Right kidney (tissue), 1 donor: Measurements from ENCODE around the gene BRSK2.

ENCODE experiments used
- DNase-seq: peaks from one replicate; pipeline ENCODE4 v3.0.0-alpha.2; 2016

The BRSK2 gene

DNA sequence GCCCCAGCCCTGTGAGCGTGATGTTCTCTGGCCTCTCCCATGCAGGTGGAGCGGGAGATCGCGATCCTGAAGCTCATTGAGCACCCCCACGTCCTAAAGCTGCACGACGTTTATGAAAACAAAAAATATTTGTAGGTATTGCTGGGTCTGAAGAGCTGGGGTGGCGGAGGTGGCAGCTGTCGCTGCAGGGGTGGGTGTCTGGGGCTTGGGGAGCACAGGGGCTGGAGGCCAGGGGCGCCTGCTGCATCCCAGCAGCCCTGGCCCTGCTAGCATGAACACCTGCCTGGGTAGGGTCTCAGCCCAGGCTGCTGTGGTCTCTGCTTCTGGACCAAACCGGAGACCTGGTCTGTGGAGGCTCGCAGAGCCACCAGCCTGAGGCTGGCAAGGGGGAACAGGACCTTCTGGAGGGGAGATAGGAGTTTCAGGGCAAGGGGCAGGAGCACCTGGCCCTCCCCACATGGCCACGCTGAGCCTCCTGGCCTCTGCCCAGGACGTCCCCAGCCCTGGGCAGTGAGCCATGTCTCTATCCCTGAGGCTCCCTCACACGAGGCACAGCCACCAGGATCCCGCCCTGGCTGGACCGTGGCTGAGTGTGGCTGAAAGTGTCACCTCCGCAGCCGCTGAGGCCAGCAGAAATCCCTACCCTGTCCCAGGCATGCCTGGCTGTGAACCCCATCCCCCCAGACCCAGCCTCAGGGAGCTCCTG, 48.7 kb downstream of the BRSK2 start:
- no peak for DNase-seq

DNA sequence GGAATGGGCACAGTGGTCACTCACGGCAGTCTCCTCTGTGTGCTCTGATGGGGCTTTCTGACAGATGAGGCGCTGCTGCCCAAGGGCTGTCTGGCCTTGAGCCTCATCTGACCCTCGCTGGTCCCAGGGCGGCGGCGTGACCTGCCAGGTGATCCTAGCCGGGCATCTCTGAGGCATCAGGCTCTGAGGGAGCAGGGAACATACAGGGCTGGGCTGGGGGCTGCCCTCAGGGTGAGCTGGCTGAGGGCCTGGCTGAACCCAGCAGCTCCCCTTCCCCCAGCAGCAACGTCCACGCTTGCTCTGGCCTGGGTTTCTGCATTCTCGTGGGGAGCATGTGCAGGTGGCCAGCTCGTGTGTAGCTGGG, 49.2 kb downstream of the BRSK2 start:
- no peak for DNase-seq

DNA sequence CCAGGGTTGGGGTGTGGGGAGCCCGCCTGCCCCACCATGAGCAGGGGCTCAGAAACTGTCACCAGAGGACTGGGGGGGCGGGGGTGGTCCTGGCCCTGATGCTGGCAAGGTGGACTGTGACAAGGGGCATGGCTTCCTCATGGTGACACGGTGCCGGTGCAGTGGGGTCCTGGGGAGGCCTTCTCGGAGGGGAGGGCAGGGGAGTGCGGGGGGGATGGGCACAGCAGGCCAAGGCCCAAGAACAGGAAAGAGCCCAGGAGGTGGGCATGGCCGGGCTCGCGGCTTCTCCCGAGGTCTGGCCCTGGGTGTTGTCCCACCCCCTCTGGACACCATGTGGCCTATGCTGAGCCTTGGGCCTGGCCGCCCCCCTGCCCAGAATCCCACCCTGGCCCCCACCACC, 49.6 kb downstream of the BRSK2 start:
- DNase-seq = no peak

DNA sequence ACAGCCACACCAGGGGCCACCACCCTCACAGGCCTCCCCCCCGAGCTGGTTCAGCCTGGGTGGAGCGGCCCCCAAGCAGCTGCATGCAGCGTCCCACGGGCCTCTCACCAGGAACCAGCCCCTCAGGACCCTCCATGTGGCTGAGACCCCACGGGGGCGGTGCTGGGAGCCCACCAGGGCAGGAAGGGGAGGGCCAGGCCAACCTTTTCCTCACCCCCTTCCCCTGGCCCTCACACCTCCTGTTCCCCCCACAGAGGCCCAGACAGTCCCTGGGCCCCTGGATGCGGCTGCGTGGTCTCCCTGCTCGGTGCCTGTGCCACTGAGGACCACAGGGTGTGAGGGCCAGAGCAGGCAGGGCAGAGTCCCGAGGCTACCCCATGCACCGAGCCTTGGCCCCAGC, 50.3 kb downstream of the BRSK2 start:
- DNase-seq = no peak

DNA sequence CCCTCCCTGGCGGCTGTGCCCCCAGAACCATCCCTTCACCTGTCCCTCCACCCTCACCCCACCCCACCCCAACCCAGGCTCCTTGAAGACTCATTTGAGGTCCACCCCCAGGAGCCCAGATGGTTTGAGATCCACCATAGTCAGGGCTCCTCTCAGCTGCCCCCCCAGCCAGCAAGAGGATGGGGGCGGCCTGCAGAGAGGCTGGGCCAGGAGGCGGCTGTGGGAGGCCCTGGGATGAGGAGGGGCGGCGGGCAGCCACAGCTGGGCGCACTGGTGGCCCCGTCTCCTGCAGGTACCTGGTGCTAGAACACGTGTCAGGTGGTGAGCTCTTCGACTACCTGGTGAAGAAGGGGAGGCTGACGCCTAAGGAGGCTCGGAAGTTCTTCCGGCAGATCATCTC, 50.8 kb downstream of the BRSK2 start:
- DNase-seq = no peak

DNA sequence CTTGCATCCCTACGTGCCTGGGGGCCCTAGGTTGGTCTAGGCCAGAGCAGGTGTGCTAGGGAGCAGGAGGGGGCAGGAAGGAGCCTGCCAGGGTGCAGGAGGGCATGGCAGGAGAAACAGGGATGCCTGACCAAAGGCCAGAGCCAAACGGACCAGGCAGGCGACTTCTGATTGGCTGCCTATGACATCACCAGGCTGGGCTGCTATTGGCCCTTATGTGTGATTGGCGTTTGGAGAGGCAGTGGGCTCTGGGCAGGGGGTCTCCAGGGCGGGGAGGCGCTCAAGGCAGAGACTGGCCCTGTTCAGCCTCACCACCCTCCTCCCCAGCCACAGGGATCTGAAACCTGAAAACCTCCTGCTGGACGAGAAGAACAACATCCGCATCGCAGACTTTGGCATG, 52.4 kb downstream of the BRSK2 start:
- DNase-seq = no peak

DNA sequence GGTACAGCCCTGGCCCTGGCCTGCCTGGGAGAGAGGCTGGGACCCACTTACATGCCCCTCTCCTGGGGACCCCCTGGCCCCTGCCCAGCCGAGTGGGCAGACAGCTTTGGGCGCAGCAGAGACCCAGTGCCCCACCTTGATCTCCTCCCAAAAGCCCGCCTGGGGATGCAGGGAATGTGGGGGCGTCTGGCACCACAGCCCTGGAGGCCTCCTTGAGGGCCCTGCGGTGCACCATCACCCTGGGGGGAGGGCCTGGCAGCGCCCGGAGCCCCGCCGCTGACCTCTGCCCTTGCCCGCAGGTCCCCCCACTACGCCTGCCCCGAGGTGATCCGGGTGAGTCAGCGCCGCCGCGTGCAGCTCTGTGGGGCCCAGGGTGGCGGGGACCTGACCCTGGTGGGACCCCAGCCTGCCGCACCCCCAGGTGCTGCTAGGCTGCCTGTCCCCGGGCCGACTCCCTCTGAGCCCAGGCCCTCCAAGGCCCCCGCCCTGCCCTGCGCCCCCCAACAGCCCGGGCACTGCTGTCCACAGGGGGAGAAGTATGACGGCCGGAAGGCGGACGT, 53.2 kb downstream of the BRSK2 start:
- DNase-seq = no peak

DNA sequence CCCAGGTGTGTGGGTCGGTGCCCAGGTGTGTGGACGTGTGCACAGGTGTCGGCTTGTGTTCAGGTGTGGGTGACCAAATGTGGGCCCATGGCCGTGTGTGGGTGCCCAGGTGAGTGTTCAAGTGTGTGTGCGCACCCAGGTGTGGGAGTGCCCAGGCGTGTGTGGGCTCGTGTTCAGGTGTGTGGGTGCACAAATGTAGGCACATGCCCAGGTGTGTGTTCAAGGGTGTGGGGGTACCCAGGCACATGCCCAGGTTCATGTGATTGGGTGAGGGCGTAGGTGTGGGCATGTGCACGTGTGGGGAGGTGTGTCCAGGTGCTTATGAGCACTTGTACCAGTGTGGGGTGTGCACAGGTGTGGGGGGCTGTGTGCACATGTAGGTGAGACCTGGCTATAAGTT, 54.0 kb downstream of the BRSK2 start:
- DNase-seq = no peak

DNA sequence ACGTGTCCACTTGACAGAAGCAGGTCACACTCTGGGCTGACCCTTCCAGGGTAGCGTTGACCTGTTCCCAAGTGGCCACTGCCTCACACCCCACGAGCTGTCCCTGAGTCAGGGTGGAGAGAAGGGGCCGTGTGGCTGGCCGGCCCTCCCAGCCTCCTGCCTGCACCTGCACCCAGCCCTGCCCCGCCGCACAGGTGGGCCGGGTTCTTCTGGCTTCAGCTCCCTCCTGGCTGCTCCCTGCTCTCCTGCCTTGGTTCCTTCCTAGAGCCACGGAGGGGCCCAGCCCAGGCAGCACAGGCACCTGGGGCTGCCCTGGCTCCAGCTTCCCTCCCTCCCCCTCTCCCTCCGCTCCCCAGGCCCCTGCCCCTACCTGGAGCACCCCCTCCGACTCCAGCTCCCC, 54.6 kb downstream of the BRSK2 start:
- DNase-seq = no peak

DNA sequence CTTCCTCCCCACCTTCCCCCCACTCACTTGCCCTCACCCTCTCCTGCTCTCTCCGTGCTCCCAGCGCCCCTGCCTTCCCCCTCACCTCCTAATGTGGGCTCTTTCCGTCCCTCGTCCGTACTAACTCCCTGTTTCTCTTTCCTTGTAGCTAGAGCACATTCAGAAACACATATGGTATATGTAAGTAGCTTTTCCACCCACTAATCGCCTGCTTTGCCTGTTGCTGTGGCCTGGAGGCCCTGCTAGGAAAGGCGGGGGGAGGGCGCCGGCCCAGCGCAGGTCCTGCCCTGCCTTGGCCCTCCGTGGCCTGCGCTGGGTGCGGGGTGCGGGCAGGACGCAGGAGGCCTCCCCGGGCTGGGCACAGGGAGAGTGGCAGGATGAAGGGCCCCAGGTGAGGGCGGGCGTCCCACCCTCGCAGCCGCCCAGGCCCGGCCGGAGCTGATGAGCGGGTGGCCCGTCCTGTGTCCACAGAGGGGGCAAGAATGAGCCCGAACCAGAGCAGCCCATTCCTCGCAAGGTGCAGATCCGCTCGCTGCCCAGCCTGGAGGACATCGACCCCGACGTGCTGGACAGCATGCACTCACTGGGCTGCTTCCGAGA, 55.2 kb downstream of the BRSK2 start:
- DNase-seq = no peak

DNA sequence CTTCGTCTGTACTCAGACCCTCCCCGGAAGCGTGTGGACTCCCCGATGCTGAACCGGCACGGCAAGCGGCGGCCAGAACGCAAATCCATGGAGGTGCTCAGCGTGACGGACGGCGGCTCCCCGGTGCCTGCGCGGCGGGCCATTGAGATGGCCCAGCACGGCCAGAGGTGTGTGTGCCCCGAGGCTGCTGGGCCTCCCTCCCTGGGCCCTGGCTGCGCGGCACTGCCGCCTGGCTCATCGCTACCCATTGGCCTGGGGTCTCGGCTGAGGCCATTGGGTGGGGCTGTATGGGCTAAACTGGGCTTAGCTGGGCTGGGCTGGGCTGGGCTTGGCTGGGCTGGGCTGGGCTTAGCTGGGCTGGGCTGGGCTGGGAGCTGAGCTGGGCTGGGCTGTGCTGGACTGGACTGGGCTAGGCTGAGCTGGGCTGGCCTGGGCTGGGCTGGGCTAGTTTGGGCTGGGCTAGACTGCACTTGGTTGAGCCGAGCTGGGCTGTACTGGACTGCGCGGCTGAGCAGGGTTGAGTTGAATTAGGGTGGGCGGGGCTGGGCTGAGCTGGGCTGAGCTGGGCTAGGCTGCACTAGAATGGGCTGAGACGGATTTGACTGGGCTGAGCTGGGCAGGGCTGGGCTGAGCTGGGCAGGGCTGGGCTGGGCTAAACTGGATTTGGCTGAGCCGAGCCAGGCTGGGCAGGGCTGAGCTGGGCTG, 56.2 kb downstream of the BRSK2 start:
- DNase-seq = no peak

DNA sequence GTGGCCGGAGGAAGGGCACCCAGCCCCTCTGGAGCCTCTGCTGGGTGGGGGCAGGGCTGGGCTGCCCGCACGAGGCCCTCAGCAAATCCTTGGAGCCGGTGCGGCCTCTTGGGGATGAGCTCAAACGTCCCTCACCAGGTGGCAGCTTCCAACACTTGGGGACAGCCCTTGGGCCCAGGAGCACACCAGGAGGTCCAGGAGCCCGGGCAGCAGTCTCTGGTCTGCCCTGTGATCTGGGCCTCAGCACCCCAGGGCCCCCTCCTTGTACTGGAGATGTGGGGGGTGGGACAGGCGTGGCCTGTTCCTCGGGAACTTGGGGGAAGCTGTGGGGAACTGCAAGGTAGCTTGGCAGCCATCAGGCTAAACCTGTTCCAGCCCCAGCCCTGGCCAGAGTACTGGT, 56.9 kb downstream of the BRSK2 start:
- DNase-seq = no peak

DNA sequence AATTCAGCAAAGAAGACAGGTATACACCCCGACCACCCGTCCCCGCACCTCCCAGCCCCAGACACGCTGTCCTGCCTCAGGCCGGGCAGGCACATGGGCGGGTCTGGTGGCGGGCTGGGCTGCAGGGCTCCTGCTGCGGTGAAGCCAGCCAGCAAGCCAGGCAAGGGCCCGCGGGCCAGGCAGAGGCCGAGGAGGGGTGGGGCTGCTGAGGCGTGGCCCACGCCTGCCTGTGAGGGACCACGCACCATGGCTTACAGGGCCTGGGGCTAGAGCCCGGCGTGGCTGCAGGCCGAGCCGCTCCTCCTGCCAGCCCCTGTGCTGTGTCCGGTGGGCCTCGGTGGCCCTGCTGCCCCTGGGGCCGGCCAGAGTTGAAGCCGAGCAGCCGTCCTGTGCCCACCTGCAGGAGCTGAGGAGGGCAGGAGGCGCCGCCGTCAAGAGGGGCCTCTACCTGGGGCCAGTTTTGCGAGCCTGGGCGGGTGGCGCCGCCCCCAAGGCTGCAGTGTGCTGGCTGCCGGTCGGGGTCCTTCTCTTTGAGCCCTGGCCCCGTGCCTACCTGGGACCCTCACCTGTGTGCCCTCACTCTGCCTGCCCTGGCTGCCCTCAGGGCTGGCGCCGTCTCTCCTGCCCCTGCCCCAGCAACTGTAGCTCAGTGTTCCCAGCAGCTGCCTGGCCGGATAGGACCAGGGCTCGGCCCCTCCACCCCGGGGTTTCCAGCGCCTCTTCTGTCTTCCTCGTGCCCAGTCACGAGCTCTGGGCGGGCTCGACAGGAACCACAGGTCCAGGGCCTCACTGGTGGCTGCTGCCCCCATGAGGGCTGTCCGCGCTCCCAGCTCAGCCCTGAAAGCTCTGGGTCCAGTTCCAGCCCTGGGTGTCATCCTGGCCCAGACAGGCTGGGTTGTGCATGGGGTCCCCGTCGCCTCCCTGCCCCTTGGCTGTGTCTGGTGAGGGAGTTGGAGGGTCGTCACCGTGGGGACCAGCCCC, 58.4 kb downstream of the BRSK2 start:
- no peak for DNase-seq

DNA sequence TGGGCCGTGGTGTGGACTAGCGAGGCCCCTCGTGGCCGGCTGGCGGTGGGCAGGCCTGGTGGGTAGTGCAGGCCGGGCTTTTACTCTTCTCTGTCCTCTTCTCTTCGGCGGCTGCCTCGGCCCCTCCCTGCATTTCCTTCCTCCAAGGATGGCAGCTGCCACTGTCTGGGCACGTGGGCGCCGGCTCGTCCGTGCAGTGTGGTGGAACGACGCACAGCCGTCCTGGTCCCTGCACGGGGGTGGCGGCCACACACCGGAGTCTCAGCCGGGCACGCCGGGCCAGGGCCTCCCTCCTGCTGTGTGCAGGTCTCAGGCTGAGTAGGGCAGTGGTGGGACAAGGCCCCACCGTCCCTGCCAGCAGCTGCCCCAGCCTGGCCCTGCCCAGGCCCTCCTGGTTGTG, 59.1 kb downstream of the BRSK2 start:
- no peak for DNase-seq

DNA sequence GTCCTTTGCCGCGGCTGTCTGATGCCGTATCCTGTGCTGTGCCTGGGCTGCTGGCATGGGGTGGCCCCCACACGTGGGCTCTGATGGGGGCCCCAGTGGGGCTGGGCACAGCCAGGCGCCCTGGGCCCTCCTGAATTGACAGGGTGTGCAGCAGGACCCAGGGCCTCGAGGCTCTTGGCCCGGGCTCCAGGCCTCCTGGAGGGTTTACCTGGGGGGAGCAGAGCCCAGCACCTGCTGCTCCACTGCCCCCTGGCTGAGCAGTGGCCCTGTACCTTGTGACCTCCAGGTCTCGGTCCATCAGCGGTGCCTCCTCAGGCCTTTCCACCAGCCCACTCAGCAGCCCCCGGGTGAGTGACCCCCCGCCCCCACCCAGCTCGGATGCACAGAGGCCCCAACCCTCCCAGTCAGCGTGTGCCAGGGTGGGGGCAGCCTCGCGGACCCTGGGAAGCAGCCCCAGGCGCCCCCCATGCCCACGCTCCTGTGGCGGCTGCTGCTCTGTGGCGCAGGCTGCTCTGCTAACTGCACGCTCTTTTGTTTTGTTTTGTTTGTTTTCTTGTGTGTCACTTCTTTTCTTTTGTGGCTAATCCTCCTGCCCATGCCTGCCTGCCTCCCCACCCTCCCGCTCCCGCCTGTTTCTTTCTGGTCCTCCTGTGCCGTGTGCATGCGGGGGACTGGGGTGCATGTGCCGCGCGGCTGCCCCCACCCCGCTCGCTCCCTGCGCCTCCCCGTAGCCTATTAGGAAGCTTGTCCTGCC, 59.9 kb downstream of the BRSK2 start:
- DNase-seq = no peak

DNA sequence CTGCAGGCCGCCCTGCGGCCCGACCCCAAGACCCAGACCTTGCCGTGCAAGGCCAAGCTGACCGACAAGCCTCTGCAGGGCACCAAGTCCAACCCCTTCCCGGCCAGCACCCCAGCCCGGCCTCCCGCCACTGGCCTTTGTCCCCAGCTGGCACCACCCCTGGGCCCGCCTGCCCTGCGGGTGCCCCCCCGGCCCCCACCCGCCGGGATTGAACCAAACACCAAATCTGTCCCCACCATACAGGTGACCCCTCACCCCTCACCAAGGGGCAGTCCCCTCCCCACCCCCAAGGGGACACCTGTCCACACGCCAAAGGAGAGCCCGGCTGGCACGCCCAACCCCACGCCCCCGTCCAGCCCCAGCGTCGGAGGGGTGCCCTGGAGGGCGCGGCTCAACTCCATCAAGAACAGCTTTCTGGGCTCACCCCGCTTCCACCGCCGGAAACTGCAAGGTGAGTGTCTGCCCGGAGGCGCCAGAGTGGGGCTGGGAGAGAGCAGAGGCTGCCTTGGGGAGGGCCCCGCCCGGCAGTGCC, 60.7 kb downstream of the BRSK2 start:
- no peak for DNase-seq

DNA sequence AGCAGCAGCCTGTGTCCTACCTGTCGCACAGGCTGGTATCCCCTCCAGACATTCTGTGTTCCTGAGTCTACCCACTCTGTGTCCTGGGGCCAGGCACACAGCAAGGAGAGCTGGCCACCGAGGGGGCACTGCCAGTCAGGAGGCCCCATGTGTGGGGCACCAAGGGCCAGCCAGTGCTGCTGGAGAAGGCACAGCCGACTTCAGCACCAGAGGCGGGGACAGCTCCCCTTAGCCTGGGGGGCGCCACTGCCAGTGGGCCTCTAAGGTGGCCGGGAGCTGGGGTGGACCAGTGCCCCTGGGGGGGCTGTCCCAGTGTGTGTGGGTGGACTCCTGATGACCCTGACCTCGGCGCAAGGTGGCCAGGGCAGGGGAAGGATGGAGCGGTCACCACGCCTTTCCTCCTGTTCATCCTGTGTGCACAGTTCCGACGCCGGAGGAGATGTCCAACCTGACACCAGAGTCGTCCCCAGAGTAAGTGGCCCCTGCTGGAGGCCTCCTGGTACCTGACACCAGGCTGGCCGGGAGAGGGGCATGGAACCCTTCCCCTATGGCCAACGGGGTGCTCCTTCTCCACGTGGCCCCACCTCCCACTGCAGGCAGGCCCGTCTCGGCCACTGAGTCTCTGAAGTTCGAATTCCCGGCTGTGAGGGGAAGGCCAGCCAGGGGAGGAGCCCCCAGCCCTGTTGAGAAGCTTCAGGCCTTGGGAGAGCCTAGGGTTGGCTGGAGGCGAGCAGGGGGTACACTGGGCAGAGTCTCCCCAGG, 61.4 kb downstream of the BRSK2 start:
- no peak for DNase-seq

DNA sequence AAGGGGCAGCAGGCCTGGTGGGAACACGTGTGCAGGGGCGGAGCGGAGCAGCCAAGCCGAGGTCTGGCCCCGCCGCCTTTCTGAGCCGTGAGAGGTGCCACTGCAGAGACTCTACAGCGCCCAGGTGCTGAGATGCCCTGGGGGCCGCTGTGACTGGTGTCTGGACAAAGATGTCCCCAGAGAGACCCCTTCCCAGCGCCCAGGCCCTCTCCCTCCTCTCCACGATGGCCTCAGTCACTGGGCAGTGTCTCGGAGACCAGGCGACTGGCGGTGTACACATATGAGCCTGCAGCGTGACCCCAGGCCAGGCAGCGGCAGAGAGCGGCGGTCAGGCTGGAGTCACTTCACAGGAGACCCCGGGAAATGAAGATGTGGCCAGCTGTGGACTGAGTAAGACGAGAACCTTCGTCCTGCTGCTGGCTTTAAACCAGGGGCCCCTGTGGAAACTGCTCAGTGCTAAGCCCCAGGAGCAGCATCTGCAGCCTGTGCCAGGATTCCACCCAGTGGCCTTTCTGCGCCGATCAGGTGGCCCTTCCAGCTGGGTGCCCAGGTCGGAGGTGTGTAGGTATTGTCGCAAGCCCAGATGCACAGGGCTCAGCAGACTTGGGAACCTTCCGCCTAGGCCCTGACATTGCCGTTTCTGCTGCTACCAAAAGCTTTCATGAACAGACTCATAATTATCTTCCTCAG, 62.2 kb downstream of the BRSK2 start:
- no peak for DNase-seq

DNA sequence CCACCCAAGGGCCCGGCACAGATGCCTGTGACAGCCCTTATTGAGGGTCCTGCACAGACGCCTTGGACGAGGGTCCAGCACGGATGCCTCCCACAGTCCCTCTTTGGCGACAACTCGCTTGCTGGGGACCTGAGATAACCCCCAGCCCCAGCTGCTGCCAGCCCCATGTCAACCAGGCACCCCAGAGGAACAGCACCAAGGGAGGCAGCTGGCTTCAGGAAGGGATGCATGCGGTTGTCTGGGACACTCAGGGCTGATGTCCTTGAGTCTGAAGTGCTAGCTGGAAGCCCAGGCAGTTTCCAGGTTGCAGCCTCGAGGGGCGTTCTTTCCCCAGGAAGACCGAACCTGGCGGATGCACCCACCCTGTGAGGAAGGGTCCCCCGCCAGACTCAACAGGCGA, 63.0 kb downstream of the BRSK2 start:
- no peak for DNase-seq

DNA sequence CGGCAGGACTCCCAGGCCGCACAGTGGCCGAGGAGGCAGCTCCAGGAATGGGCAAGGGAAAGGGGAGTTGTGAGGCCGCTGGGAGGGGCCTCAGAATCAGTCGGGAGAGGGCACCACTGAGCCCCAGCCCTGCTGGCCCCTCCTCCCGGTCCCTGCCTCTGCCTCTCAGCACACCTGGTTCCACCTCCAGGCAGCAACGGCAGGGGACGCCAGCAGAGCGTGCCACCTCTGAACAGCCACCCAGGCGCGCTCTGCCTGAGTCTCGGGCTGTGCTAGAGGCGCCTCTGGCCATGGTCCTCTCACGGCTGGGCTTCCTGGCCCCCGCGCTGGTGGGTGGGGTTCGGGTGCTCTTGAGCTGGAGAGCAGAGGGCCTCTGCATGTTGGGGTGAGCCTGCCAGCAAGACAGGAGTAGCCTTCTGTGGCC, 63.9 kb downstream of the BRSK2 start:
- no peak for DNase-seq
